ENCODE measurements around the gene ABCG2. TPM values are rescaled to one million over a fixed set of nuclear protein-coding genes. Genes with fewer than 3 reads are reported as not detected.

ABCG2 gene
- total RNA-seq, 1 experiment from 2014 or later = 3.8 TPM

DNA sequence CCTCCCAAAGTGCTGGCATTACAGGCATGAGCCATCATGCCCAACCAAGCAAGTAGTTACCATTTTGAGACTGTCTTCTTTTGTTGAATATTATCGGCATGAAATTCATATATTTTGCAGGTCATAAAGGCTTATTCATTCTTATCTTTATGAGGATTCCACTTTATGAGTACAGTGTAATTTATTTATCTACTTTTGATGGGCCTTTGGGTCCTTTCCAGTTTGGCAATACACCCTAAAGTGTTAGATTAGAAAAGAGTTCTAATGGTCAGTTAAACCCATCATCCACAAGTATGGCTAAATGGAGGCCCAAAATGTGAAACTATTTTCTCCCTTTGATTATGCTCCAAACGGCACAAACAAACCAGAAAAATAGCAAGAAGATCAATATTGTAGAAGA lies 10.9 kb upstream of the ABCG2 start:
- CTCF ChIA-PET = interaction anchor here (0.6 kb wide), 1 partner anchor 184 kb away, joined by 3 read pairs; no protein-coding TSS in a partner anchor
- H3K36me3 Mint-ChIP-seq = peaks cover 6% of the 10 kb centered on the region
- TF ChIP-seq RELA (CRISPR knock-in tag; IDR thresholded peaks at IDR 0.05; ENCODE audit: borderline replicate concordance) (no peak), NFATC4 (CRISPR knock-in tag; IDR thresholded peaks at IDR 0.05) (no peak), ATF1 (CRISPR knock-in tag; IDR thresholded peaks at IDR 0.05) (no peak)
- TF ChIP-seq, protein P1, sequence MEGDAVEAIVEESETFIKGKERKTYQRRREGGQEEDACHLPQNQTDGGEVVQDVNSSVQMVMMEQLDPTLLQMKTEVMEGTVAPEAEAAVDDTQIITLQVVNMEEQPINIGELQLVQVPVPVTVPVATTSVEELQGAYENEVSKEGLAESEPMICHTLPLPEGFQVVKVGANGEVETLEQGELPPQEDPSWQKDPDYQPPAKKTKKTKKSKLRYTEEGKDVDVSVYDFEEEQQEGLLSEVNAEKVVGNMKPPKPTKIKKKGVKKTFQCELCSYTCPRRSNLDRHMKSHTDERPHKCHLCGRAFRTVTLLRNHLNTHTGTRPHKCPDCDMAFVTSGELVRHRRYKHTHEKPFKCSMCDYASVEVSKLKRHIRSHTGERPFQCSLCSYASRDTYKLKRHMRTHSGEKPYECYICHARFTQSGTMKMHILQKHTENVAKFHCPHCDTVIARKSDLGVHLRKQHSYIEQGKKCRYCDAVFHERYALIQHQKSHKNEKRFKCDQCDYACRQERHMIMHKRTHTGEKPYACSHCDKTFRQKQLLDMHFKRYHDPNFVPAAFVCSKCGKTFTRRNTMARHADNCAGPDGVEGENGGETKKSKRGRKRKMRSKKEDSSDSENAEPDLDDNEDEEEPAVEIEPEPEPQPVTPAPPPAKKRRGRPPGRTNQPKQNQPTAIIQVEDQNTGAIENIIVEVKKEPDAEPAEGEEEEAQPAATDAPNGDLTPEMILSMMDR (IDR thresholded peaks at IDR 0.05) = no peak
- TF ChIP-seq, protein P2, sequence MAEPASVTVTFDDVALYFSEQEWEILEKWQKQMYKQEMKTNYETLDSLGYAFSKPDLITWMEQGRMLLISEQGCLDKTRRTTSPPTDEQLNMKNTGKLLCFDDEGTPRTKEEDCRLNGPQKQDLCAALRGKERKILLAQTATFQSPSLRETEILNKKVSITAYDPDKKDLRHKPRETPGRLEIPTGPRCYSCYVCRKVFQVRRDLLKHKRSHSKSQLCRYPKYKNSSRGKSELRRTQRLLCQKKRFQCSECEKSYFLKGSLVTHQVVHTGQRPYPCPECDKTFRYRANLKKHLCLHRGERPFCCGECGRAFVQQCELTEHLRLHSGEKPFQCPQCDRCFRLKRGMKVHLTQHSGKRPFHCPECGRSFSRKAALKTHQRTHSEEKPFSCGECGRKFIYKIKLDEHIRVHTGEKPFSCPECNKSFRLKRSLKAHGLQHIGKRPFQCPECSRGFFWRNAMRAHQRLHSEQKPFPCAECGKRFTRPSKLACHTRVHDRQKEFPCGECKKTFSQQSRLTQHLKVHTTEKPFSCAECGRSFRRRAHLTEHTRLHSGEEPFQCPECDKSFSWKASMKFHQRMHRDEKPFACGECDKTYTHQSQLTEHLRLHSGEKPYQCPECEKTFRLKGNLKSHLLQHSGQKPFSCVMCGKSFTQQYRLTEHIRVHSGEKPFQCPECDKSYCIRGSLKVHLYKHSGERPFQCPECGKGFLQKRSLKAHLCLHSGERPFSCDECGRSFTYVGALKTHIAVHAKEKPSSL (CRISPR knock-in tag; conservative IDR thresholded peaks at IDR 0.05) = no peak
- TF ChIP-seq, protein P3, sequence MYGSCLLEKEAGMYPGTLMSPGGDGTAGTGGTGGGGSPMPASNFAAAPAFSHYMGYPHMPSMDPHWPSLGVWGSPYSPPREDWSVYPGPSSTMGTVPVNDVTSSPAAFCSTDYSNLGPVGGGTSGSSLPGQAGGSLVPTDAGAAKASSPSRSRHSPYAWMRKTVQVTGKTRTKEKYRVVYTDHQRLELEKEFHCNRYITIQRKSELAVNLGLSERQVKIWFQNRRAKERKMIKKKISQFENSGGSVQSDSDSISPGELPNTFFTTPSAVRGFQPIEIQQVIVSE (CRISPR knock-in tag; IDR thresholded peaks at IDR 0.05; ENCODE audit: borderline replicate concordance) = no peak
- no peak overlapping the region for H3K4me3 Mint-ChIP-seq
- no peaks in the 10 kb centered on the region; the same call in 1 of the 2 replicates for H3K27me3 Mint-ChIP-seq (ENCODE audit: low read depth)
- no peak for DNase-seq (ENCODE audit: low spot score)
- peaks cover 7% of the 10 kb centered on the region for H3K4me1 Mint-ChIP-seq
- POLR2A ChIA-PET = no interaction called here
- ATAC-seq = no peak
- peaks cover 10% of the 10 kb centered on the region for H3K9me3 Mint-ChIP-seq
- H3K27ac Mint-ChIP-seq = no peak overlapping the region

DNA sequence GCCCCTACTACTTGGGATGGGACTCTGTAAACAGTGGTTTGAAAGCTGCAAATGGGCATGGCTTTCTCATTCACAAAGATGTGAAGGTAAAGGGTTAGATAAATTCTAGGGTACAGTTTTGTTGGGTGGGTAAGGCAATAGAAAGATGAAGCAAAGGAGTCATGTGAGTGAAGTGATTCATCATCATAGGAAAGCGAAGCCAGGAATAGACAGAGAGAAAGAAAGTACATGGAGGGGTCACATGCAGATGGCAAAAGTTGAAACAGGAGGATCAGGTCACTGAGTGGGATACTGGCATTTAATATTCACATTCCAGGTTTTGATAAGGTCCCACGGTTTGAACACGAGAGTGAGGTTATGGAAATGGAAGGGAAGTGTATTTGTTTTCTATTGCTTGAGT lies 8.2 kb upstream of the ABCG2 start:
- H3K4me3 Mint-ChIP-seq = no peak overlapping the region
- TF ChIP-seq, protein P4, sequence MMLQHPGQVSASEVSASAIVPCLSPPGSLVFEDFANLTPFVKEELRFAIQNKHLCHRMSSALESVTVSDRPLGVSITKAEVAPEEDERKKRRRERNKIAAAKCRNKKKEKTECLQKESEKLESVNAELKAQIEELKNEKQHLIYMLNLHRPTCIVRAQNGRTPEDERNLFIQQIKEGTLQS (CRISPR knock-in tag; conservative IDR thresholded peaks at IDR 0.05) = no peak
- TF ChIP-seq, protein P5, sequence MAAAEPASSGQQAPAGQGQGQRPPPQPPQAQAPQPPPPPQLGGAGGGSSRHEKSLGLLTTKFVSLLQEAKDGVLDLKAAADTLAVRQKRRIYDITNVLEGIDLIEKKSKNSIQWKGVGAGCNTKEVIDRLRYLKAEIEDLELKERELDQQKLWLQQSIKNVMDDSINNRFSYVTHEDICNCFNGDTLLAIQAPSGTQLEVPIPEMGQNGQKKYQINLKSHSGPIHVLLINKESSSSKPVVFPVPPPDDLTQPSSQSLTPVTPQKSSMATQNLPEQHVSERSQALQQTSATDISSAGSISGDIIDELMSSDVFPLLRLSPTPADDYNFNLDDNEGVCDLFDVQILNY (CRISPR knock-in tag; IDR thresholded peaks at IDR 0.05) = no peak
- TF ChIP-seq GRHL2 (CRISPR knock-in tag; IDR thresholded peaks at IDR 0.05; ENCODE audit: insufficient replicate concordance, severe bottlenecking) (no peak), ZNF263 (CRISPR knock-in tag; IDR thresholded peaks at IDR 0.05; ENCODE audit: low read depth) (no peak), NFYB (CRISPR knock-in tag; conservative IDR thresholded peaks at IDR 0.05; ENCODE audit: low read depth) (no peak), ESRRA (CRISPR knock-in tag; IDR thresholded peaks at IDR 0.05; ENCODE audit: borderline replicate concordance) (no peak), NFE2L1 (CRISPR knock-in tag; IDR thresholded peaks at IDR 0.05) (no peak), TCF7 (CRISPR knock-in tag; IDR thresholded peaks at IDR 0.05; ENCODE audit: low read depth) (no peak)
- TF ChIP-seq, protein P6, sequence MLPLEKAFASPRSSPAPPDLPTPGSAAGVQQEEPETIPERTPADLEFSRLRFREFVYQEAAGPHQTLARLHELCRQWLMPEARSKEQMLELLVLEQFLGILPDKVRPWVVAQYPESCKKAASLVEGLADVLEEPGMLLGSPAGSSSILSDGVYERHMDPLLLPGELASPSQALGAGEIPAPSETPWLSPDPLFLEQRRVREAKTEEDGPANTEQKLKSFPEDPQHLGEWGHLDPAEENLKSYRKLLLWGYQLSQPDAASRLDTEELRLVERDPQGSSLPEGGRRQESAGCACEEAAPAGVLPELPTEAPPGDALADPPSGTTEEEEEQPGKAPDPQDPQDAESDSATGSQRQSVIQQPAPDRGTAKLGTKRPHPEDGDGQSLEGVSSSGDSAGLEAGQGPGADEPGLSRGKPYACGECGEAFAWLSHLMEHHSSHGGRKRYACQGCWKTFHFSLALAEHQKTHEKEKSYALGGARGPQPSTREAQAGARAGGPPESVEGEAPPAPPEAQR (CRISPR knock-in tag; IDR thresholded peaks at IDR 0.05) = no peak
- TF ChIP-seq, protein P7, sequence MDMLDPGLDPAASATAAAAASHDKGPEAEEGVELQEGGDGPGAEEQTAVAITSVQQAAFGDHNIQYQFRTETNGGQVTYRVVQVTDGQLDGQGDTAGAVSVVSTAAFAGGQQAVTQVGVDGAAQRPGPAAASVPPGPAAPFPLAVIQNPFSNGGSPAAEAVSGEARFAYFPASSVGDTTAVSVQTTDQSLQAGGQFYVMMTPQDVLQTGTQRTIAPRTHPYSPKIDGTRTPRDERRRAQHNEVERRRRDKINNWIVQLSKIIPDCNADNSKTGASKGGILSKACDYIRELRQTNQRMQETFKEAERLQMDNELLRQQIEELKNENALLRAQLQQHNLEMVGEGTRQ (CRISPR knock-in tag; IDR thresholded peaks at IDR 0.05) = no peak
- TF ChIP-seq, protein P8, sequence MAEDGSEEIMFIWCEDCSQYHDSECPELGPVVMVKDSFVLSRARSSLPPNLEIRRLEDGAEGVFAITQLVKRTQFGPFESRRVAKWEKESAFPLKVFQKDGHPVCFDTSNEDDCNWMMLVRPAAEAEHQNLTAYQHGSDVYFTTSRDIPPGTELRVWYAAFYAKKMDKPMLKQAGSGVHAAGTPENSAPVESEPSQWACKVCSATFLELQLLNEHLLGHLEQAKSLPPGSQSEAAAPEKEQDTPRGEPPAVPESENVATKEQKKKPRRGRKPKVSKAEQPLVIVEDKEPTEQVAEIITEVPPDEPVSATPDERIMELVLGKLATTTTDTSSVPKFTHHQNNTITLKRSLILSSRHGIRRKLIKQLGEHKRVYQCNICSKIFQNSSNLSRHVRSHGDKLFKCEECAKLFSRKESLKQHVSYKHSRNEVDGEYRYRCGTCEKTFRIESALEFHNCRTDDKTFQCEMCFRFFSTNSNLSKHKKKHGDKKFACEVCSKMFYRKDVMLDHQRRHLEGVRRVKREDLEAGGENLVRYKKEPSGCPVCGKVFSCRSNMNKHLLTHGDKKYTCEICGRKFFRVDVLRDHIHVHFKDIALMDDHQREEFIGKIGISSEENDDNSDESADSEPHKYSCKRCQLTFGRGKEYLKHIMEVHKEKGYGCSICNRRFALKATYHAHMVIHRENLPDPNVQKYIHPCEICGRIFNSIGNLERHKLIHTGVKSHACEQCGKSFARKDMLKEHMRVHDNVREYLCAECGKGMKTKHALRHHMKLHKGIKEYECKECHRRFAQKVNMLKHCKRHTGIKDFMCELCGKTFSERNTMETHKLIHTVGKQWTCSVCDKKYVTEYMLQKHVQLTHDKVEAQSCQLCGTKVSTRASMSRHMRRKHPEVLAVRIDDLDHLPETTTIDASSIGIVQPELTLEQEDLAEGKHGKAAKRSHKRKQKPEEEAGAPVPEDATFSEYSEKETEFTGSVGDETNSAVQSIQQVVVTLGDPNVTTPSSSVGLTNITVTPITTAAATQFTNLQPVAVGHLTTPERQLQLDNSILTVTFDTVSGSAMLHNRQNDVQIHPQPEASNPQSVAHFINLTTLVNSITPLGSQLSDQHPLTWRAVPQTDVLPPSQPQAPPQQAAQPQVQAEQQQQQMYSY (CRISPR knock-in tag; IDR thresholded peaks at IDR 0.05) = no peak
- TF ChIP-seq, protein P9, sequence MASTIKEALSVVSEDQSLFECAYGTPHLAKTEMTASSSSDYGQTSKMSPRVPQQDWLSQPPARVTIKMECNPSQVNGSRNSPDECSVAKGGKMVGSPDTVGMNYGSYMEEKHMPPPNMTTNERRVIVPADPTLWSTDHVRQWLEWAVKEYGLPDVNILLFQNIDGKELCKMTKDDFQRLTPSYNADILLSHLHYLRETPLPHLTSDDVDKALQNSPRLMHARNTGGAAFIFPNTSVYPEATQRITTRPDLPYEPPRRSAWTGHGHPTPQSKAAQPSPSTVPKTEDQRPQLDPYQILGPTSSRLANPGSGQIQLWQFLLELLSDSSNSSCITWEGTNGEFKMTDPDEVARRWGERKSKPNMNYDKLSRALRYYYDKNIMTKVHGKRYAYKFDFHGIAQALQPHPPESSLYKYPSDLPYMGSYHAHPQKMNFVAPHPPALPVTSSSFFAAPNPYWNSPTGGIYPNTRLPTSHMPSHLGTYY (CRISPR knock-in tag; IDR thresholded peaks at IDR 0.05) = no peak
- TF ChIP-seq, protein P10, sequence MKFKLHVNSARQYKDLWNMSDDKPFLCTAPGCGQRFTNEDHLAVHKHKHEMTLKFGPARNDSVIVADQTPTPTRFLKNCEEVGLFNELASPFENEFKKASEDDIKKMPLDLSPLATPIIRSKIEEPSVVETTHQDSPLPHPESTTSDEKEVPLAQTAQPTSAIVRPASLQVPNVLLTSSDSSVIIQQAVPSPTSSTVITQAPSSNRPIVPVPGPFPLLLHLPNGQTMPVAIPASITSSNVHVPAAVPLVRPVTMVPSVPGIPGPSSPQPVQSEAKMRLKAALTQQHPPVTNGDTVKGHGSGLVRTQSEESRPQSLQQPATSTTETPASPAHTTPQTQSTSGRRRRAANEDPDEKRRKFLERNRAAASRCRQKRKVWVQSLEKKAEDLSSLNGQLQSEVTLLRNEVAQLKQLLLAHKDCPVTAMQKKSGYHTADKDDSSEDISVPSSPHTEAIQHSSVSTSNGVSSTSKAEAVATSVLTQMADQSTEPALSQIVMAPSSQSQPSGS (CRISPR knock-in tag; IDR thresholded peaks at IDR 0.05; ENCODE audit: borderline replicate concordance, low read depth) = no peak

More for the DNA sequence above, 8.2 kb upstream of the ABCG2 start:
- DNase-seq (ENCODE audit: low spot score) = no peak
- no peak for ATAC-seq
- ChIA-PET POLR2A (interaction anchor here (0.7 kb wide), 1 partner anchor 145 kb away, joined by 5 read pairs; no protein-coding TSS in a partner anchor), CTCF (no interaction called here)
- H3K36me3 Mint-ChIP-seq = peaks cover 10% of the 10 kb centered on the region
- no peak overlapping the region for H3K27ac Mint-ChIP-seq
- H3K4me1 Mint-ChIP-seq = peaks cover 14% of the 10 kb centered on the region
- no peaks in the 10 kb centered on the region; the same call in 1 of the 2 replicates for H3K27me3 Mint-ChIP-seq (ENCODE audit: low read depth)
- H3K9me3 Mint-ChIP-seq = peaks cover 14% of the 10 kb centered on the region

Data from WTC11 (cell line).